Dermis blood vessel endothelial cell (primary cell): ENCODE measurements around the gene PTH. TPM values are rescaled to one million over a fixed set of nuclear protein-coding genes. Genes with fewer than 3 reads are reported as not detected.

ENCODE experiments used
- DNase-seq: peaks from one replicate; pipeline ENCODE4 v3.0.0; 2010
- total RNA-seq: library from RNA; depleted of rRNA; stranded (reverse); fragments of >200 nt; gene quantifications from 2 replicates; pipeline ENCODE4 v1.2.3, GENCODE V29; 2014

The PTH gene
- total RNA-seq, 1 donor from 2014 or later: not detected

DNA sequence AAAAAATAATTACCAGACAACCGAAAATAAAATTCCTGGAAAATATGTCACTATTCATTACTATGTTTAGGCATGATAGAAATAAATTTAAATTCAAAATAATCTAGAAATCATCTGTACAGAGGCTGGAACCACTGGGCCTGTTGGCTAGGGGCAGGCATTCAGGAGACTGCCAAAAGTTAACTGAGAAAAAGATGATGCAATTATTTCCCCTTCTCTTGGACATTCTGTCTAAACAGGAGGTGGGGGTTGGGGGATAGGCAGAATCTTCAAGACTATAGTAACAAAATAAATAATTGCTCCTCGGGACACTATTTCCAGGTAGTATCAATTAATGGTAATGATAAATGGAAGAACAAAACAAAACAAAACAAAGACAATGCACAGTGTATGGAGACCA lies 46.9 kb downstream of the PTH start:
- DNase-seq: peak; percentile 43

DNA sequence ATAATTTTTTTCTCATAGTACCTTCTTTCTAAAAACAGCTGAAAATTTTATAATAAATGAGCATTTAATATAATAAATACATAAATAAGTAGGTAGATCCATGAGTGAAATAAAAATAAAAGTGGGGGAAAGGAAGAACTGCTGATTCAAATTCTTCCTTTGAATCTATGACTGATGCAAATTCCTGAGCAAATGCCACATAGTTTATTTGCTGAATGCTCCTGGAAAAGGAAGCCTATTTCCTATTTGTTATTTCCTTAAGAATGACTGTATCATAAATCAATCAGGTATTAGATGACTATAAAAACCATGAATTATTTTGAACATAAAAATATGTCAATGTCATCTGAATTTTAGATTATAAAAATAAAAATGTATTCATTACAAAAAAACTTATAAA lies 49.4 kb downstream of the PTH start:
- peak; percentile 74 for DNase-seq

DNA sequence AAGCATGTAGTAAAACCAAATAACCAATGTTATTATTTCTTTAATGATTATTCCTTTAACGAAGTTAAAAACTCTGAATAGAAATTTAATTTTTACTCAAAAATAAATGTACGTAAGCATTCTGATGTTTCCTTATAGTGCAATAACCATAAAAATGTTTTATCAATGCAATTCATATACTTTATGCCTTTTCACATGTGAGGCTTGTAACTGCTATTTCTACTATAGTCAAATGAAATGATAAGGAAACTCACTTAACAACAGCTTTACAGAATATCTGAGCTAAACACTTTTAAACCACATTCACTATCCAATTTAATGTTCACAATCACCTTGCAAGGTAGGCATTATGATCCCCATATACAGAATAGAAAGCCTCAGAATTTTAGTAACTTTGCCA lies 50.2 kb downstream of the PTH start:
- DNase-seq: no peak

Other genes starting within 250 kb of the PTH start
- gene BMAL1, start 218.2 kb downstream of the PTH start, total RNA-seq: 11.6 and 13.3 TPM in 2 replicates
- 133 and 140 TPM in 2 replicates for gene BTBD10, start 32.8 kb downstream of the PTH start, total RNA-seq
- 76.2 and 115 TPM in 2 replicates for gene FAR1, start 172.7 kb upstream of the PTH start, total RNA-seq